Measurements from ENCODE around the gene TNNT3.

Gene TNNT3

DNA sequence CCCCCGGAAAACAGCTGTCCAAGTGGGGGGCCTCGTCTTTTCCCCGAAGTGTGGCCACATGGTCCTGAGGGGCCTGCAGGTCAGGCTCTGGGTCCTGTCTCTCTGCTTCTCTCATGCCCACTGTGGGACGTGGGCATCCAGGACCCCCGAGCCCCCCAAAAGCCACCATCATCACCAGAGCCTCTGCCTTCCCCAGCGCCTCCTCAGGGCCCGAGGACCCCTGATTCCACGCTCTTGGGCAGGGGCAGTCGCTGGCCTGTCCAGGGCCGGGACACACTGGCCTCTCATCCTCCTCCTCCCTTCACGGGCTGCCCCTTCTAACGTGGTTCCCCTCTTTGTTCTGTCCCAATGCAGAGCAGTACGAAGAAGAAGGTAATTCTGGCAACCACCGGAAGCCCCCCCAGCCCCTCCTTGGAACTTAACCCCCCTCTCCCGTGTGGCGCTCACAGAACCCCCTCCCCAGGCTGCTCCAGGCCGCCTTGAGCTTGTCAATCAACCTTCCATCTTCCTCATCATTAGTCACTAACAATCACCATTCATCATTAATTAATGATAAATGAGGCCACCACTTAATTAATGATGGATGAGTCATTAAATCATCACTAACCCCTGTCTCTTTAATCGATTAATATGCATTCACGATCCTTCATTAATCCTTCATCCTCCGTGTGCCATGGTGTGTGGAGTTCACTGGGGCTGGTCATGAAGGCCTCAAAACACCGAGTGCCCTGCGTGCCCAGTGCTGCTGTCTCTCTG is 3.9 kb downstream of the TNNT3 start:
- no peak for DNase-seq (ENCODE audit: low read depth)

DNA sequence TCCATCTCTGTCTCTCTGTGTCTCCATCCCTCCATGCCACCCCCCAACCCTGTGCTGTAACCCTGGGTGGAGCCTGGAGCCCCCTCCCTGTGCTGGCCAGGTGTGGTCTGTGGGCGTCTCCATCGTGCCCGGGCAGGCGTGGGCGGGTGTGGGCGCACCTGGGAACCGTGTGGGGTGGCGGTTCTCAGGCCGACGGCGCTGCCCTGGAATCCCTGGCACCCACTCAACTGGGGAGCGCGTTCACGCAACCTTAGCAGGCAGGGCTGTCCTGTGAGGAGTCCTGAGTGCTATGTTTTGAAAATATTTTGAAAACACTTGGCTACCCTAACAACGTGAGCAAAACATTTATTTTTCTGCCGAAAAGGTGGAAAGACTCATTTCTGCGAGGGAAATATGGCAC is 4.7 kb downstream of the TNNT3 start:
- DNase-seq (ENCODE audit: low read depth): no peak

DNA sequence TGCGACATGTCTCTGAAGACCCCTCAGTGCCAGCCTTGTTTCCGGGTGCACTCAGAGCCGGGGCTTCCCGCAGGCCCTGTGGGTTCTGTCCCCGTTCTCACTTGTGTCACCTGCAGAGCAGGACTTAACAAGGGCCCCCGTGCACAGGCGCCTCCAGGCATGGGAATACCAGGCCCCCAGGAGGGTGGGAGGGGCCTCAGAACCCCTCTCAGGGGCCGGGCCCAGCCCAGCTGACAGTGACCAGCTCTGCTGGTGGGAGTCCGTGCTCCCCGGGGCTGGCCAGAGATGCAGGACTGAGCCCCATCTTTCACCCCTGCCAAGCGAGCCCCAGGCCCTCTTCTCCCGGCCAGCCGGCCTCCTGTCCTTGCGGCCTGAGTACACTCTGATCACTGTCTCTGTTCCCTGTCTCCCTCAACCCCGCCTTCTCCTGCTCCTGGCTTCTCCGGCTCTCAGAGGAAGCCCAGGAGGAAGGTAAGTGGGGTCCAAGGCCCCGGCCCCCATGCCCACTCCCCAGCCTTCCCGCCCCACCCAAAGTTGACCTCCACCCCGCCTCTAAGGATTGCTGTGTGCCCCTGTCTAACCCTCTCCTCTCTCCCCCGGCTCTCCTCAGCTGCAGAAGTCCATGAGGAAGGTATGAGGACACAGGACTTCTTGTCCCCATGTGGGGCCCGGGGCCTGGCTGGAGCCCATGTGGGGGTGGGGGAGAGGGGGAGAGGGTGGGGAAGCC is 5.3 kb downstream of the TNNT3 start:
- DNase-seq (ENCODE audit: low read depth): no peak

DNA sequence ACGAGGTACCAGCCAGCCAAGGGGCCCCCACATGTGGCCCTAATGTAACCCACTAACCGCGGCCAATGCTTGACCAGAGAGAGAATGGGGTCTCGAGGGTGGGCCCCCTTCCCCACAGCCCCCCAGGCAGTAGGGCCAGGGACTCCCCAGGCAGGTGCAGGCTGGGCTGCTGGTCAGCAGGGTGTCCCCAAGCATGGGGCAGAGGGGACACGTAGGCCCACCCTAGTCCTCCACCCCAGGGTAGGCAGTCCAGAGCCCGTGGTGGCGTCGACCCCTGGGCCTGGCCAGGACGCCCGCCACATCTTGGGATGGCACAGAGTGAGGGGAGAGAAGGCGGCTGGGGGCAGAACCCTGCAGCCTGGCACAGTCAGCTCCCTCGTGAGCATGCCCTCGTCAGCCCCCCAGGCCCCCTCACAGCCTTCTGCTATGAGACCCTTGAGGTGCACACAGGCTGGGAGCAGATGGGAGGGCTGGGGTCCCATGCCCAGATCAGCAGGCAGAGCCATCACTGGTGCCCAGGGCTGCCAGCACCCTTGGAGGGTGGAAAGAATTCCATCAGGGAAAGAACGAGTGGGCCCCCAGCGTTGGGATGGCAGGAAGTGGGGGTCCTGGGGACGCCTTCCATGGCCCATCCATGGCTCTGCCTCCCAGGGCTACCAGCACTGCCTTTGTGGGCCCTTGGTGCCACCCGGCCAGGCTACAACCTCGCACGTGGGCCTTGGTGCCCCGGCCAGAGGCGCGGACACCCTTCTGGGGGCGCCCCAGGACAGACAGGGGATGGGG is 6.1 kb downstream of the TNNT3 start:
- DNase-seq (ENCODE audit: low read depth): no peak

DNA sequence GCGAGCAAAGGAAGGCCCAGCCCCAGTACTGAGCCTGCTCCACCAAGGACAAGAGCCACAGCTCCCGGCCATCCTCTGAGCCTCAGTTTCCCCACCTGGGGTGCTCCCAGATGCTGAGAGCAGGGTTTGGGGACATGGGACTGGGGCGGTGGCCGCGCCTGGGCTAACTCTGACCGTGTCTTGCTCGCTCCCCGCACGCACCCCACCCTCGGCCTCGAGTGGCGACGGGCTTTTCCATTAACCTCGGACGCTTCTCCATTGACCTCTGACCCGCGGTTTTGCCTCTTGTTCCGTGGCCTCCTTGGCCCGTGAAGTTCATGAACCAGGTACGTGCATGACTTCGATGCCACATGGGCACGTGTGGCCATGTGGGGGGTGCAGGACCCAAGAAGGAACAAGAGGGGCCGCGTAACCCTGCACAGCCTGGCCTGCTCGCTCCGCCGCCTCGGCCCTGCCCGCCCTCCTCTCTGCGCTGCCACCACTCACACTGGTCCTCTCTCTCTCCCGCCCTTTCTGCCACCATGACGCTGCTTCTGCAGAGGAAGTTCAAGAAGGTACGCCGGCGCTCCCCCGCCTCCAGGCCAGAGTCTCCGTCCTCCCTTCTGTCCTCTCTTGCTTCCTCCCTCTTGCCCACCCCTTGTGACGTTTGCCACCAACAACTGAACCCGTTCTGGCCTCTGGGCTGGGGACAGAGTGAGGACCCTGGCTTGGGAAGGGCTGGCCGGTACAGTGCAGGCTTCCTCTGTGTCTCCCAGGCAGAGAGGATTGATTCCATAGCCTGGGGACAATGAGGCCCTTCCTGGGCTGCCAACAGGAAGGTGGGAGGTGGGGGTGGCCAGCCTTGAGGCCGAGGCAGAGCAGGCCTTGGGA is 6.9 kb downstream of the TNNT3 start:
- no peak for DNase-seq (ENCODE audit: low read depth)

DNA sequence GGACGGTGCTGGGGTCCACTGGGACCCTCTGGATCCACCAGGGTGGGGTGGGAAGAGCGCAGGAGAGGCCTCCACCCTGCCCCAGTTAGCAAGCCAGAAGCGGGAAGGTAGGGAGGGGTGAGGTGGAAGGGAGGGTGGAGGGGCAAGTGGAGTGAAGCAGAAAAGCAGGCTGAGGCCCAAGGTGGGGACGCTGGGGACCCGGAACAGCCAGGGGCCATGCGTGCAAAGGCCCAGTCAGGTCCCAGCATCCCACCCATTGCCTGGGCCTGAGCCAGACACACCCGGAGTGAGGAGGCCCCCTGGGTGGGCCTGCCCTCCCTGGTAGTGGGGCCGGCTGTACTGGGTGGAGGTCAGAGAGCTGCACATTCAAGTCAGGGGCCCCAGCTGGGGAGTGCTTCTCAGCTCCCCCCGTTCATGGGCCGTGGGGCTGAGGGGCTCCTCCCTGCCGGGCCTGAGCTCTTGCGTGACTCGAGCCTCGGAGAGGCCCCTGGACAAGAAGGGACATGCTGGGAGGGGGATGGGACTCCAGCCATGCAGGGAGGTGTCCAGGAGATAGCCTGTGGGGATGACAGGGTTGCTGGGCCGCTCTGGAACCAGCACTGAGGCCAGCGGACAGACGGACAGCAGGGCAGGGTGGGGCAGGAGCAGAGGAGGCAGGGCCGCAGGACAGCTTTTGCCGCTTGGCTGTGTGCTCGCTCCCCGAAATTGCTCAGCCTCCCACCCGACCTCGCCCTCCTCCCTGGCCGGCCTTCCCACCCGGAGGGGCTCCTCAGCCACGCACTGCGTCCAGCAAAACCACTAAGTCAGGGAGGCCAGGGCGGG is 7.7 kb downstream of the TNNT3 start:
- no peak for DNase-seq (ENCODE audit: low read depth)

DNA sequence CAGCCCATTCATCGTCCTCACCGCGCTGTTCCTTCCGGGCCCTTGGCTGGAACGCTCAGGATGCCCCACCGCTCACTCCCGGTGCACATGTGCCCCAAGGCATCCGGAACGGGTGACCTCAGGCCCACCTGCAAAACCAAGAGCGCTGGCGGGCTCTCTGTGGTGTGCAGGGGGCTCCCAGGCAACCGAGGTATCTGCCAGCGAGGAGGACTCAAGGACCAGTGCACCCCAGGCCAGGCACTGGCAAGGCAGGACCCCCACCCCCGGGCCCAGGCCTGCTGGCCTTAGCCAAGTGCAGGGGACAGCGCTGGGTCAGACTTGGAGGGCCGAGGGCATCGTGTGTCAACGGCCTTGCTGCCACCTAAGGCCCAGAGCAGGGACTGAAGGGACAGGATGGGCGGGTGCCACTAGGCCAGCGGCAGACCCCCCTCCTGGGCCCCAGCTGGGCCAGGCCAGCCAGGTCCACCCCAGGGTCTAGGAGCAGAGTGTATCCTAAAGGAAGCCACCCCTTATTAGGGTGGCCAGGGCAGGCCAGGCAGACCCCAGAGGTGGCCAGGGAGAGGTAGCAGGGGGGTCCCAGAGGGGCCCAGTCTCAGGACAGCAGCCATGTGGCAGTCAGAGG is 8.5 kb downstream of the TNNT3 start:
- no peak for DNase-seq (ENCODE audit: low read depth)

DNA sequence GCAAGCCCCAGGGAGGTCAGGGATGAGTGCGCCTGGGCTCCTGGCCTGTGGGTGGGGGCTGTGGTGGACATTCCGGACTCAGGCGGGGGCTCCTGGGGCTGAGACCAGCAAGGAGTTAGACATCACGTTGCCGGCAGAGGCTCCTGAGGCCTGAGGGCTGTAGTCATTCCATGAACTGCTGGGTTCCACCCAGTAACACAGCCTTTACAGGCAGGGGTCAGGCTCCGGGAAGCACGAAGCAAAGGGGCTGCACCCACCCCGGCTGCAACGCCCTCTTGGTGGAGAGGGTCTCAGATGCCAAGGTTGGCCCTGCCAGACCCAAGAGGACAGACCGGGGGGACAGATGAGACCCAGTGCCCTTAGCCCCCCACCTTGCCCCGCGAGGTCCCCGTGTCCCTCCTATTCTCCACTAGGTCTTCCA is 9.0 kb downstream of the TNNT3 start:
- DNase-seq (ENCODE audit: low read depth): no peak

DNA sequence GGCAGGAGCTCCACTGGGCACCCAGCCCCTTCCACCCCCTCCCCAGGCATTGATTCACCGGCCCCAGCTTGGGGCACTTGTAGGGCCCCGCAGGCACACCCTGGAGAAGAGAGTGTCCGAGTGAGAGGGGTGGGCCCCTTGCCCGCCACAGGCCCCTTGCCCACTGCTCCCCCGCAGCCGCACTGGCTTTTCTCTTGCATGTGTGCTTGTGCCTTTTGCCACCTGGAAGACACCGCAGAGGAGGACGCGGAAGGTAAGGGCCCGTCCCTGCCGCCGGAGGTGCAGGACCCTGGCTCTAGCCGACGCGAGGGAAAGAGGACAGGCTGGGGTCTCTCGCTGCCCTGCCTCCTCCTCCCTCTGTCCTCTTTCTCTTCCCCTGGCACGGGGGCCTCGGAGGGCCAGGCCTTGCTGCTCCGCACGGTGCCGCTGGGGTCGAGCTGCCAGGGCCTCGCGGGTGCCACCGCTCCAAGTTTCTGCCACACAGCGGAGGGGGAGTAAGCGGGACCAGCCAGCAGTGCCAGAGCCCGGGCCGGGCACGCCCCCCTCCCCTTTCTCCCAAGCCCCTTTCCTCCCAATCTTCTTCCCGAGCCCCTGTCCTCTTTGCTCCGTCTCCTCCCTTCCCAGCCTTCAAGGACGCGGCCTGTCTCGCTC is 9.5 kb downstream of the TNNT3 start:
- DNase-seq (ENCODE audit: low read depth): no peak

DNA sequence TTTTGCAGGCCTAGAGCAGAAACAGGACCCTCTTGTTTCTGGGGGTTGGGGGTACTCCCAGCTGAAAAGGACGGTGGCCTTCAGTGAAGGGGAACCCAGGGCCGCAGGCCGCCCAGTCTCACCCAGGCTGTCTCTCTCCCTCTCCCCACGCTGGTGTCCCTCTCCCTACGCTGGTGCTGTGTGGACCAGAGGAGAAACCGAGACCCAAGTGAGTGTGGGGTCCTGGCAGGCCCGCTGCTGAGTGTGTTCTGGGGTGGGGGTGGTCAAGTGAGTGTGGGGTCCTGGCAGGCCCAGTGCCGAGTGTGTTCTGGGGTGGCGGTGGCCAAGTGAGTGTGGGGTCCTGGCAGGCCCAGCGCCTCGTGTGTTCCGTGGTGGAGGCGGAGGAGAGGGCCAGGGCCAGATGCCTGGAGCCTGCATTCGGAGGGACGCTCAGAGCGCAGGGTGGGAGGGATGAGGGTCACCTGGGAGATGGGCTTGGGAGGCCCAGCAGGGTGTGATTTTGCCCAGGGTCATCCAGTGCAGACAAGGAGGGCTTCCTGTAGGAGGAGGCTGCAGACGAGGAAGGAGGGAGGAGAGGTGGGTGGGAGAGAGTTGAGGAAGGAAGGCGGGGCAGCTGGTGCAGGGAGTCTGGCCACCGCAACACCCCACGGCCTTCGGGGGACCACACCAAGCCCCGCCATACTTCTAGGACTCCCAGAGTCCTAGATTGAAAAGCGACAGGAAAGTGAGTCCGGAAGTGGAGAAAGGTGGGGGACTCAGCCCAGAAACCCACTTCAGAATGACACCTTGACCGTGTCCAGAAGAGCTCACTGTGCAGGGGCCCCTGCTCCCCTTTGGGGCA is 10.3 kb downstream of the TNNT3 start:
- DNase-seq (ENCODE audit: low read depth): no peak

DNA sequence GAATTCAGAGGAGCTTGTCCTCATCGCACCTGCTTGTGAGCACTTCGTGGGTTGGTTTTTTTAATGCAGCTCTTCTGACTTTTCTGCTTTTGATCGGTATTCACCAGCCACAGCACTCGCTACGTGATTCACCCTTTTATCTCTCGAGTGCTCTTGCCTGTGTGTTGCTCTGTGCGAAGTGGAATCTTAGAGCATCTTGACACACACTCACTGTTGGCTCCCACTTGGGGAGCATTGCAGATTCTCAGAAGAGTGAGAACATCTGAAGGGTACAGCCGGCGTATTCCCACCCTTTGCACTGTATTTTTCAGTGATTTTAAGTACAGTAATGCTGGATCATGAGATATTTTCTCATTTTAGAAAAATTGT is 10.9 kb downstream of the TNNT3 start:
- DNase-seq (ENCODE audit: low read depth): no peak

DNA sequence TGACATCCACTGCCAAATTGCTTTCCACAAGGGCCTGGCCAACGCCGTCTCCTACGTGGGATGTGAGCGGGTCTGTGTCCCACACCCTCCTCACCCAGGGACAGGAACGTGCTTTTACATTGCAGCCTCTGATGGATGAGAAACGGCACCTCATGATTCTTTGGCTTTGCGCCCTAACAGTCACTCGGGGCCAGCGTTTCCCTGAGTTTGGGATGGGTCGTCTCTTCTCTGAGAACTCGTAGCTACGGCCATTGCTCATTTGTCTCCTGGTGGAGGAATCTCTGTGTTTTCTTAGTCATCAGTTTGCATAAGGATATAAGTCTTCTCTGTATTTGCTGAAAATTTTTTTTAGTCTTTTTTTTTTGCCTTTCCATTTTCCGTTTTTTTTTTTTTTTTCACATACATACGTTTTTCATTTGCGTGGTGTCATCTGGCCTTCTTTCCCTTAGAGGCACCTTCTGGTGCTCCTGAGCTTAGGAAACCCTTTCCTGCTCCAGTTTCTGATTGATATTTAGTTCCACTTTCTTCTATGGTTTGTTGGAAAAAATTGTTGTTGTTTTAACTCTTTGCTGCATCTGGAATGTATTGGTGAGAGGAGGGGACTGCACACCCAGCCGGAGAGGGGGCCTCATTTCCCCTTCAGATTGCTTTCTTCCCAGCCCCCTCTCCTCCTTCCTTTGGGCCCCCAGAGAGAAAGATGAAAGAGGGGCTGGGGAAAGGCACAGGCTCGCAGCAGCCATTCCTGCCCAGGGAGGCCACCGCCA is 12.0 kb downstream of the TNNT3 start:
- DNase-seq (ENCODE audit: low read depth): no peak

DNA sequence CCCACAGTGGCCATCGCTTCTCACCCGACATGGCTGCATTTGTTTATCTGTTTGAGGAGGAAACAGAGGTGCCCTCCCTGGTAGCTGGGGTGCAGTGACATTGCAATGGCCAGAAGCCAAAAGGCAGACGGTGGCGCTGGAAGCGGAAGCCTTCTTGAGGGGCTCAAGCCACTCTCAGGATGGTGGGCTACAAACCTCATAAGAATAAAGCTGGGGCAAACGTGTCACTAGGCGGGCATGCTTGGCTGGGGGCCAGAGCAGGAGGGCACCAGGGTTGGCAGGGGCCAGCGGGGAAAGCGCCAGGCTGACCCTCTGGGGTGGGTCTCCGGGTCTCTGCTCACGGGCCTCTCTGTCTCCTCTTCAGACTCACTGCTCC is 12.6 kb downstream of the TNNT3 start:
- DNase-seq (ENCODE audit: low read depth): no peak

DNA sequence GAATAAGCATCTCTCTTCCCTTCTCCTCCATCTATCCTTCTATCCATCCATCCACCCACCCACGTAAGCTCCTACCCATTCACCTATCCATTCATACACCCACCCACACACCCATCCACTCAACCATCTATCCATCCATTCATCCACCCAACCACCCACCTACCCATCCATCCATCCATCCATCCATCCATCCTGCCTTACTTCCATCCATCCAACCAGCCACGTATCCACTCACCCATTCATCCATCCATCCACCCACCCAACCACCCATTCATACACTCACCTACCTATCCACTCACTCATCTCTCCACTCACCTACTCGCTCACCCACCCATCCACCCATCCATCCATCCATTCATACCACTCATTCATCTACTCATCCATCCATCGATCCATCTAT is 13.2 kb downstream of the TNNT3 start:
- DNase-seq (ENCODE audit: low read depth): no peak

DNA sequence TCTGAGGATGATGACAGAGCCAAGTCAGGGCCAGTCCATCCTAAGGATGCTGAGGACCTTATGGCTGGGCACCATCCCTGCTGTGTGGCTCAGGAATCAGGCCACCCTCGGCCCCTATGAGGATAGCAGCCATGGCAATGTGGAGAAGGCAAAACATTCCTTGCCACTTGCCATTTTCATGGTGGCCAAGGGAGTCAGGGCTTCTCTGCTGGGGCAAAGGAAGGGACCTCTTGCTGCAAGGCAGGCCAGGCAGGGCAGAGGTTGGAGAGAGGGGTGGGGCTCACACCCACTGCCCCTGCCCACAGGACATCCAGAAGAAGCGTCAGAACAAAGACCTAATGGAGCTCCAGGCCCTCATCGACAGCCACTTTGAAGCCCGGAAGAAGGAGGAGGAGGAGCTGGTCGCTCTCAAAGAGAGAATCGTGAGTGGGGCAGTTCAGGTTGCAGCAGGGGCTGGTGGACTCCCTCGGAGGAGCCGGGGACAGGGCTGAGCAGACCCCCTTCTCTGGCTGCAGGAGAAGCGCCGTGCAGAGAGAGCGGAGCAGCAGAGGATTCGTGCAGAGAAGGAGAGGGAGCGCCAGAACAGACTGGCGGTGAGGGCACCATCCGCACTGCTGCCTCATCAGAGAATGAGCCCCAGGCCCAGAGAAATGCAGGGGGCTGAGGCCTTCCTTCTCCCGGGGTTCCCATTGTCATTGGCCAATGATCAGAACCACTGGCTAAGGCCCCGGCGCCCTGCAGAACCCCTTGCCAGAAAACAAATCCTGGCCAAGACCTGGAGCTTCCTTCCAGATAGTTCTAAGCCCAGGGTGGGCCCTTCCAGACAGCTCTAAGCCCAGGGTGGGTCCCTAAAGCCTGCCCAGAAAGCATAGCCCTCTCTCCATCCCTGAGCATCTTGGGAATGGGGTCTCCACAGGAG is 14.2 kb downstream of the TNNT3 start:
- DNase-seq (ENCODE audit: low read depth): no peak

DNA sequence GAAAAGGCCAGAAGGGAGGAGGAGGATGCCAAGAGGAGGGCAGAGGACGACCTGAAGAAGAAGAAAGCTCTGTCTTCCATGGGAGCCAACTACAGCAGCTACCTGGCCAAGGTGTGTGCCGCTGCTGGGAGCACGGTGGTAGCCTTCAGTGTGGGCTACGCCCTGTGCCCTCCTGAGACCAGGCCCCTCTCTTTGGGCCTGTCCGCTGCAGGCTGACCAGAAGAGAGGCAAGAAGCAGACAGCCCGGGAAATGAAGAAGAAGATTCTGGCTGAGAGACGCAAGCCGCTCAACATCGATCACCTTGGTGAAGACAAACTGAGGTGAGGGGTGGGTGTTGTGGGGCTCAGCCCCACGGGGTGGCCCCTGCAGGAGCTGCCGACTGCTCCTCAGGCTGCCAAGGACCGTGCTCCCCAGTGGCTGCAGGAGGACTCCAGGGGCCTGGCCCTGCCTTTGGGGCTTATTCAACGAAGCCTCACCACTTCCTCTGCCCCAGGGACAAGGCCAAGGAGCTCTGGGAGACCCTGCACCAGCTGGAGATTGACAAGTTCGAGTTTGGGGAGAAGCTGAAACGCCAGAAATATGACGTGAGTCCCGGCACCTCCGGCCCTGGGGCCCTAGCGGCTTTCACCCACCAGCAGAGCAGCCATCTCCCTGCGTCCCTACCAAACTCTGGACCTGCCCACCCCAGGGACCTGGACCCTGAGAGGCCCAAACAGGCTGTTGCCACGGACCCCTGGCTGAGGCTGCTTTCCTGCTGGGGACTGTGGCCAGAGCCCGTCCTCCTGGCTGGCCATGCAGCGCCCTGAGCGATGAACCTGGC is 15.0 kb downstream of the TNNT3 start:
- DNase-seq (ENCODE audit: low read depth): no peak

Measured in activated gamma-delta T cell treated with anti-CD3 and anti-CD28 coated beads, Interleukin-2, amount 50 U/mL, for 16 hours (primary cell).